ENCODE results near the gene DHX16.

DHX16 gene

GRCh38 chr6:30614044-30614842, 58.6 kb downstream of the DHX16 start:
- DNase-seq (ENCODE audit: low read depth) = no peak
- TF ChIP-seq CTCF (conservative IDR thresholded peaks at IDR 0.05; ENCODE audit: low read depth, low read length) = no peak
- H3K4me3 ChIP-seq (ENCODE audit: low read length) = peak overlapping the region; percentile 100

GRCh38 chr6:30613251-30614043, 59.4 kb downstream of the DHX16 start:
- DNase-seq (ENCODE audit: low read depth) = no peak
- TF ChIP-seq CTCF (conservative IDR thresholded peaks at IDR 0.05; ENCODE audit: low read depth, low read length) = no peak
- H3K4me3 ChIP-seq (ENCODE audit: low read length) = peak overlapping the region; percentile 100

- DNase-seq (ENCODE audit: low read depth) = peak; percentile 84
- TF ChIP-seq CTCF (conservative IDR thresholded peaks at IDR 0.05; ENCODE audit: low read depth, low read length) = no peak
- no peak overlapping the region for H3K4me3 ChIP-seq (ENCODE audit: low read length)
Measured at GRCh38 chr6:30612687-30613248, 60.0 kb downstream of the DHX16 start.

- peak; percentile 46 for TF ChIP-seq CTCF (conservative IDR thresholded peaks at IDR 0.05; ENCODE audit: low read depth, low read length)
- DNase-seq (ENCODE audit: low read depth) = no peak
- no peak overlapping the region for H3K4me3 ChIP-seq (ENCODE audit: low read length)
Measured at GRCh38 chr6:30612213-30612612, 60.6 kb downstream of the DHX16 start.

DNA sequence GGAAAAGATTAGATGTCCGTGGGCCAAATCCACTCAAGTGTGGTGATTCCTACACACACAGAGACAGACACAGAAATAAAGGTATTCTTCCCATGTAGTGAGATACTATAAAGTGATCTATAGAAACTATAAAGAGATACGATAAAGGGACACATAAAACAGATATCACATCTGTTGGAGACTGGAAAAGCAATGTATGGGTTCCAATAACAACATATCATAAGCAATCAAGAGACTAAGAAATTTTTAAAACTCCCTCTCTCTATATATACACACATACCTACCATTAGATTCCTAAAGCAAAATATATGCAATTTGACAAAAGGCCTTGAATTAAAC, 61.0 kb downstream of the DHX16 start:
- DNase-seq (ENCODE audit: low read depth) = no peak
- no peak overlapping the region for H3K4me3 ChIP-seq (ENCODE audit: low read length)
- TF ChIP-seq CTCF (conservative IDR thresholded peaks at IDR 0.05; ENCODE audit: low read depth, low read length) = no peak

DNA sequence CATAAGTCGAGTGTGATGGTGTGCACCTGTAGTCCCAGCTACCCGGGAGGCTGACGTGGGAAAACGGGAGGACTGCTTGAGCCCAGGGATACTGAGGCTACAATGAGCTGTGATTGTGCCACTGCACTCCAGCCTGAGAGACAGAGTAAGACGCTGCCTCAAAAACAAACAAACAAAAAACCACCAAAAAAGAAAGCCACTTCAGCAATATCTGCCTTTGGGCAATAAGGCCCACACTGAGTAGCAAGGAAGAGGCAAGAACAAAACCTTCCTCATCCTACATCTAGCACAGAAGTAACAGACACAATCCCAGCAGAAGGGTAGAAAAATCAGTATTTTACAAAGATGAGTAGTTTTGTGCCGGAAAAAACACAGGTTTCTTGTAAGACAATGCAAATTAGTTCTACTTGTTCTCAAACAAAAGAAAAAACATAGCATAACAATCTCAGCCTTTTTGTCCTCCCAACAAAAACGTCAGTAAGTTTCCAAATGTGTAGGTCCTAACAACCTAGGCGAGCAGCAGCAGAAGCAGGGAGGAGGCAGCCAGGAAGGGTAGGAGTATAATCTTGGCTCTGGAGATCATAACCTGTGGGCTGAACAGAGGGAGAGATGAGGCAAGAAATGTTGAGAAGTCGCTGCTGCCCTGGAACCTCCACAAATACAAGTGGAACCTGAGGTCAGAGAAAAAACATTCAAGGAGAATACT, 61.5 kb downstream of the DHX16 start:
- DNase-seq (ENCODE audit: low read depth) = no peak
- no peak overlapping the region for H3K4me3 ChIP-seq (ENCODE audit: low read length)
- TF ChIP-seq CTCF (conservative IDR thresholded peaks at IDR 0.05; ENCODE audit: low read depth, low read length) = no peak
